HG03066 (cell line): ENCODE data around the gene MROH7.

Source experiments
- ATAC-seq: cut with Tn5 transposase; IDR thresholded peaks from one replicate; pipeline ENCODE4 v1.9.1; 2021; ENCODE audit warnings: low read depth; ENCODE audit not compliant: unreplicated experiment

The MROH7 gene

GRCh38 chr1:54721719-54722118 is 80.1 kb downstream of the MROH7 start:
- no peak for ATAC-seq

GRCh38 chr1:54723985-54724384 is 82.4 kb downstream of the MROH7 start:
- no peak for ATAC-seq

GRCh38 chr1:54724771-54725170 is 83.2 kb downstream of the MROH7 start:
- no peak for ATAC-seq

- no peak for ATAC-seq
Measured at GRCh38 chr1:54728027-54728426, 86.4 kb downstream of the MROH7 start.

GRCh38 chr1:54736685-54737084 is 95.1 kb downstream of the MROH7 start:
- no peak for ATAC-seq

GRCh38 chr1:54738244-54738643 is 96.7 kb downstream of the MROH7 start:
- no peak for ATAC-seq

- ATAC-seq, result no peak
Measured at GRCh38 chr1:54741531-54741930, 99.9 kb downstream of the MROH7 start.

- ATAC-seq, result no peak
Measured at GRCh38 chr1:54742282-54742681, 100.7 kb downstream of the MROH7 start.

GRCh38 chr1:54743416-54744226 is 102.0 kb downstream of the MROH7 start:
- no peak for ATAC-seq

- ATAC-seq, result no peak
Measured at GRCh38 chr1:54744696-54745095, 103.1 kb downstream of the MROH7 start.

- ATAC-seq, result no peak
Measured at GRCh38 chr1:54745274-54745673, 103.7 kb downstream of the MROH7 start.

GRCh38 chr1:54745864-54746263 is 104.3 kb downstream of the MROH7 start:
- no peak for ATAC-seq

- ATAC-seq, result no peak
Measured at GRCh38 chr1:54748094-54748835, 106.7 kb downstream of the MROH7 start.

- no peak for ATAC-seq
Measured at GRCh38 chr1:54750596-54750995, 109.0 kb downstream of the MROH7 start.

GRCh38 chr1:54751426-54751825 is 109.8 kb downstream of the MROH7 start:
- no peak for ATAC-seq

- no peak for ATAC-seq
Measured at GRCh38 chr1:54754045-54754444, 112.5 kb downstream of the MROH7 start.

GRCh38 chr1:54754486-54755285 is 113.1 kb downstream of the MROH7 start:
- no peak for ATAC-seq

GRCh38 chr1:54757833-54758232 is 116.2 kb downstream of the MROH7 start:
- ATAC-seq, result no peak

- ATAC-seq, result no peak
Measured at GRCh38 chr1:54758678-54759348, 117.2 kb downstream of the MROH7 start.
